ENCODE data around the gene TMPRSS9.
"Not testable (repeated sequence)": the region's sequence is repeated elsewhere in the genome, so short reads cannot be mapped to it uniquely, and the experiment has no call there.

TMPRSS9 gene

GRCh38 chr19:2441096-2441752 lies 81.2 kb downstream of the TMPRSS9 start:
- no peak for DNase-seq

GRCh38 chr19:2443116-2443784 lies 83.2 kb downstream of the TMPRSS9 start:
- no peak for DNase-seq

GRCh38 chr19:2443785-2444182 lies 83.7 kb downstream of the TMPRSS9 start:
- no peak for DNase-seq

GRCh38 chr19:2444251-2445002 lies 84.4 kb downstream of the TMPRSS9 start:
- DNase-seq, result no peak

DNA sequence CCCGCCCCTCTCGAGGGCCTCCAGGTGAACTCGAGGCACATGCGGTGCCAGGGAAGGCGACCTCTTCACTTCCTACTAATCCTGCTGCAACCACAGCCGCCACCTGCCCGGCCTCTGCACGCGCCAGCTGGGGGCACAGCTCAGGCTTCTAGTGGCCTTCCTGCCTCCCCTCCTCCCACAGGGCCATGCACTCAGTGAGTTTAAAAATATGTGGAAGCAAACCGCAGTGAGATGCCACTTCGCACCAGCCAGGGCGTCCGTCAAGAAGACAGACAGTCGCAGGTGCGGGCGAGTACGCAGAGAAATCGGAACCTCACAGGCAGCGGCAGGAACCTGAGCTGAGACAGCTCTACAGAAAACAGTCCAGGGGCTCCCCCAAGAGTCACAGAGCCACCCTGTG lies 86.3 kb downstream of the TMPRSS9 start:
- peak in 1 of 5 experiments; percentile 27 for DNase-seq

DNA sequence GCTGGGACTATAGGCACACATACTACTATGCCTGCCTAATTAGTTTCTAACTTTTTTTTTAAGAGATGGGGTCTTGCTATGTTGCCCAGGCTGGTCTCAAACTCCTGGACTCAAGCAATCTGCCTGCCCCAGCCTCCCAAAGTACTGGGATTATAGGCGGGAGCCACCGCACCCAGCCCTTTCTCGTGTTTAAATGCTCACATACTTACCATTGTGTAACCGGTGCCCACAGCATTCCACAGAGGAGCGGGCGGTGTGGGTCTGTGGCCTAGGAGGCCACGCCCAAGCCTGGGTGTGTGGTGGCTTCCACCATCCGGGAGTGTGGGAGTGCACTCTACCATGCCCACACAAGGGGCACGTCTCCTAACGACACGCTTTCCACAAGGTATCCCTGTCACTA lies 89.0 kb downstream of the TMPRSS9 start:
- DNase-seq, result no peak

DNA sequence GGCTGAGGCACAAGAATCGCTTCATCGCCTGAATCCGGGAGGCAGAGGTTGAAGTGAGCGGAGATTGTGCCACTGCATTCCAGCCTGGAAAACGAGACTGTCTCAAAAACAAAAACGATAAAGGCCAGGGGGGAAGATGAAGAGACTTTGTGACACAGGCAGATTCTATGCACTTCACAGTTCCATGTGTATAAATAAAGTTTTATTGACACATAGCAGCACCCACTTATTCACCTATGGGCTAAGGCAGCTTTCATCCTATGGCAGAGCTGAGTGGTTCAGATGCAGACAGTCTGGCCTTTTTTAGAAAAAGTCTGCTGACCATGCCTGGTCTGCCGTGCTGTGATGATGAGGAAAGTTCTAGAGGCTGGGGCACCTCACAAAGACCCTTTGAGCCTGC lies 91.1 kb downstream of the TMPRSS9 start:
- DNase-seq, result no peak

DNA sequence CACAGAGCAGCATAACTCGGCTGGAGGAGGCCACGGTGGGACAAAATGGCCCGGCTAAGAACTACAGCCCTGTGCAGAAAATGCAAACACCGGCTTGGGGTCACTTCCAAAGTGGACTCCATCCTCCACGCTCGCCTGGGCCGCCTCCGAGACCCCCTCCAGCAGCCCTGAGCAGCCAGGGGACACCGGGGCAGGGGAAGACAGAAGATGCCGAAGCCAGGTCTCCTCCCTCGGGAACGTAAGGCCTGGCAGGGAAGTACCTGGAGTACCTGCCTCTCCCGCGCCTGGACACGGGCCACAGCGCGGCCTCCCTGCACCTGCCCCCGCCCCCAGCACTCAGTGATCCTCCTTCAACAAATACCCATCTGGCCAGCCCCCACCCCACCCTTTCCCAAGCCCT lies 91.7 kb downstream of the TMPRSS9 start:
- no peak for DNase-seq

DNA sequence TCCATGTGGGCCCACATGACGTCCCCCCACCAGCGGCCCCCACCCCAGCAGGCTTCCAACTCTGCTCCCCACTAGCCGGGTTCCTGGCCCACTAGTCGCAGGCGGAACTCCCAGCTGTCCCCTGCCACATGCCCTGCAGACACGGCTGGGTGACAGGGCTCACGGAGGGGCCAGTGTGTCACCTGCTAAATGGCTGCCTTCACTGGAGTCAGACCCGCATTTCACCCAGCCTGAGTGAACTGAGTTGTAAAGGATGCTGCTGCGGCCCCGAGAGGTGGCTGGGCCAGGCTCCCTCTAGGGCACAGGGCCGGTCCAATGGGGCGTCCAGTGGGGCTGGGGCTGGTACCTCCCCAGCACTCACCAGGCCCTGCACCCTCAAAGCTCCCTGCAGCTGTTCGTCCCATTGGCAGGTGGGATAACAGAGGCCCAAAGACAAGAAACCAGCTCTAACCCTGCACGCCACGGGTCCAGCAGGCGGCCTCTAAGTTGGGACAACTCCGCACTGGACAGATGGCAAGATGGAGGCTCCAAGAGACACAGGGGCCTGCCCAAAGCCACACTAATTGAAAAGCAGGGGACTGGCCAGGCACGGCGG lies 93.5 kb downstream of the TMPRSS9 start:
- no peak for DNase-seq

DNA sequence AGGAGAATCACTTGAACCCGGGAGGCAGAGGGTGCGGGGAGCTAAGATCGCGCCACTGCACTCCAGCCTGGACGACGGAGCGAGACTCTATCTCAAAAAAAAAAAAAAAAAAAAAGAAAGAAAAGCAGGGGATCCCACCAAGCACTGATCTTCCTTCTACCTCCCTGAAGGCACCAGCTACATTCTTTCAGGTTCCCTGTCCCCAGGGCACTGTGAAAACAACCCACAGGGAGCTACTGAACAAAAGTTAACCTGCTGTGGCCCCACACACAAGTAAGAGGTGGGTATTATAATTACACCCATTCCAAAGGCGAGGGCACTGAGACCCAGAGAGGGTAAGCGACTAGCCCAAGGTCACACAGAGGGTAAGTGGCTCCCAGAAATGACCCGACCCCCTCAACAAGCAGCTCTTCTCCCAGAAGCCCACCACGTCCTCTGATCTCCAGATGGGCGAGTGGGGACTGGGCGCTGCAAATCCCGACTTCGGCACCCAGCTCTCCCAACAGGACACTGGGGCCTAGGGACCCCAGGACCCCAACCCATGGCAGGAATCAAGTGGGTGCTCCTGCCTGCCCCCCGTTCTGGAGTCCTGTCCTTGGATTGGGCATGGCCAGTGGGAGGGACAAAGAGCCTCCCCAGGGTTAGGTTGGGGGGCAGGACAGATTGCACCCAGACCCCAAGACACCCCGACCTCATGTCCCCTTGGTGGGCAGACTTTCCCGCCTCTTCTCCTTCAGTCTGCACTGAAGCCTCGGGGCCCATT lies 94.3 kb downstream of the TMPRSS9 start:
- no peak for DNase-seq

GRCh38 chr19:2454962-2455850 lies 95.1 kb downstream of the TMPRSS9 start:
- no peak for DNase-seq

DNA sequence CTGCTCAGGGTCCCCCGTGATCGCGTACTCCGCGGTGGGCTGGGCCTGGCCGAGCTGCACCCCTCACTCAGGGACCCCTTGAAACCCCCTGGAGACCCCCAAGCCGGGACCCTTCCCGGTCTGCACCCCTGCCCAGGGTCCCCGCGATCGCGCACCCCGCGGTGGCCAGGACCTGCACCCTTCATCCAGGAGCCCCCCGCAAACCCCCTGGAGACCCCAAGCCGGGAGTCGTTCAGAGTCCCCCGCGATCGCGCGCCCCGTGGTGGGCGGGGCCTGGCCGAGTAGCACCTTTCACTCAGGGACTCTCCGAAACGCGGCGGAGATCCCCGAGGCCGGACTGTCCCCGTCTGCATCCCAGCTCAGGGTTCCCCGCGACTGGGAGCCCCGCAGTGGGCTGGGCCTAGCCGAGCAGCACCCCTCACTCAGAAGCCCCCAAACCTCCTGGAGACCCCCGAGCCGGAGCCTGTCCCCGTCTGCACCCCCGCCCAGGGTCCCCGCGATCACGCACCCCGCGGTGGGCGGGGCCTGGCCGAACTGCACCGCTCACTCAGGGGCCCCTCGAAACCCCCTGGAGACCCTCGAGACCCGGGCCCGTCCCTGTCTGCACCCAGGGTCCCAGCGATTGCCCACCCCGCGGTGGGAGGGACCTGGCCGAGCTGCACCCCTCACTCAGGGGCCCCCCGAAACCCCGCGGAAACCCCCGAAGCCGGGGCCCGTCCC lies 95.9 kb downstream of the TMPRSS9 start:
- DNase-seq, result peak; percentile 30 to 56 (median 40)

DNA sequence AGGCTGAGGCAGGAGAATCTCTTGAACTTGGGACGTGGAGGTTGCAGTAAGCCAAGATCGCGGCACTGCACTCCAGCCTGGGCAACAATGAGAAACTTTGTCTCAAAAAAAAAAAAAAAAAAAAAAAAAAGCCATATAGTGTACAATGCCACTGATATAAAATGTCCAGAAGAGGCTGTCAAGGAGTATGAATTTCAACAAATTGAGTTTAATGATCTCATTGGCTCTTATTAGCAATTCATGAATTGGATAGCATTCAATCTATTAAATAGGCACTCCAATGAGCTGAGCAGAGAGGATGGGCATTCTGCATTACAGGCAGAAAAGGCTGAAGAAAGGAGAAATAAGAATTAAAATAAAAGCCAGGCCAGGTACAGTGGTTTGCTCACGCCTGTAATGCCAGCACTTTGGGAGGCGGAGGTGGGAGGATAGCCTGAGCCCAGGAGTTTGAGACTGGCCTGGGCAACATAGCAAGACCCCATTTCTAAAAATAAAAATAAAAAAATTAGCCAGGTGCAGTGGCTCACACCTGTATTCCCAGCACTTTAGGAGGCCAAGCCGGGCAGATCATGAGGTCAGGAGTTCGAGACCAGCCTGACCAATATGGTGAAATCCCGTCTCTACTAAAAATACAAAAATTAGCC lies 97.5 kb downstream of the TMPRSS9 start:
- no peak for DNase-seq

DNA sequence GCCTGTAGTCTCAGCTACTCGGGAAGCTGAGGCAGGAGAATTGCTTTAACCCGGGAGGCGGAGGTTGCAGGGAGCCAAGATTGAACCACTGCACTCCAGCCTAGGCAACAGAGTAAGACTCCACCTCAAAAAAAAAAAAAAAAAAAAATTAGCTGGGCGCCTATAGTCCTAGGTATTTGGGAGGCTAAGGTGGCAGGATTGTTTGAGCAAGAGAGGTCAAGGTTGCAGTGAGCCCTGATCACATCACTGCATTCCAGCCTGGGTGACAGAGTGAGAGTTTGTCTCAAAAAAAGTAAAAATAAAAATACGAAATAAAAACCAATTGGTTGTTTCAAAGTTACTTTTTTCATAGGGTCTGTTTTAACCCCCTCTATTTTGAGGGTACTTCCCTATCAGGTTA lies 98.0 kb downstream of the TMPRSS9 start:
- no peak for DNase-seq

DNA sequence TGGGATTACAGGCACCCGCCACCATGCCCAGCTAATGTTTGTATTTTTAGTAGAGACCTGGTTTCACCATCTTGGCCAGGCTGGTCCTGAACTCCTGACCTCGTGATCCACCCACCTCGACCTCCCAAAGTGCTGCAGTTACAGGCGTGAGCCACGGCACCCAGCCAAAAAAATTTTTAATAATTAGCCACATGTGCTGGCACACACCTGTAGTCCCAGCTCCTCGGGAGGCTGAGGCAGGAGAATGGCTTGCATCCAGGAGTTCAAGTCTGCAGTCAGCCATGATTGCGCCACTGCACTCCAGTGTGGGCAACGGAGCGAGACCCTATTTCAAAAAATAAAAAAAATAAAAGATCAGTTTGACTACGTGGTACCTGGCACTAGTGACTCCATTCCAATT lies 98.7 kb downstream of the TMPRSS9 start:
- DNase-seq, result not testable (repeated sequence)

DNA sequence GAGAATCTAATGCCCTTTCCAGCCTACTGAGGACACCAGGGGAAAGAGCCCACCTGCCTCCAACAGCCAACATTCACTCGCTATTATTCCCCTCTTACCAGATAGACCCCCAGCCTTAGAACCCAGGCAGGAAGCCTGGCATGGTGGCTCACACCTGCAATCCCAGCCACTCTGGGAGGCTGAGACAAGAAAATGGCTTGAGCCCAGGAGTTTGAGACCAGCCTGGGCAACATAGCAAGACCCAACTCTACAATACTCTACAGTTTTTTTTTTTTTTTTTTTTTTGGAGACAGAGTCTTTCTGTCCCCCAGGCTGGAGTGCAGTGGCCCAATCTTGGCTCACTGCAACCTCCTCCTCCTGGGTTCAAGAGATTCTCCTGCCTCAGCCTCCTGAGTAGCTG lies 100.2 kb downstream of the TMPRSS9 start:
- DNase-seq, result no peak

DNA sequence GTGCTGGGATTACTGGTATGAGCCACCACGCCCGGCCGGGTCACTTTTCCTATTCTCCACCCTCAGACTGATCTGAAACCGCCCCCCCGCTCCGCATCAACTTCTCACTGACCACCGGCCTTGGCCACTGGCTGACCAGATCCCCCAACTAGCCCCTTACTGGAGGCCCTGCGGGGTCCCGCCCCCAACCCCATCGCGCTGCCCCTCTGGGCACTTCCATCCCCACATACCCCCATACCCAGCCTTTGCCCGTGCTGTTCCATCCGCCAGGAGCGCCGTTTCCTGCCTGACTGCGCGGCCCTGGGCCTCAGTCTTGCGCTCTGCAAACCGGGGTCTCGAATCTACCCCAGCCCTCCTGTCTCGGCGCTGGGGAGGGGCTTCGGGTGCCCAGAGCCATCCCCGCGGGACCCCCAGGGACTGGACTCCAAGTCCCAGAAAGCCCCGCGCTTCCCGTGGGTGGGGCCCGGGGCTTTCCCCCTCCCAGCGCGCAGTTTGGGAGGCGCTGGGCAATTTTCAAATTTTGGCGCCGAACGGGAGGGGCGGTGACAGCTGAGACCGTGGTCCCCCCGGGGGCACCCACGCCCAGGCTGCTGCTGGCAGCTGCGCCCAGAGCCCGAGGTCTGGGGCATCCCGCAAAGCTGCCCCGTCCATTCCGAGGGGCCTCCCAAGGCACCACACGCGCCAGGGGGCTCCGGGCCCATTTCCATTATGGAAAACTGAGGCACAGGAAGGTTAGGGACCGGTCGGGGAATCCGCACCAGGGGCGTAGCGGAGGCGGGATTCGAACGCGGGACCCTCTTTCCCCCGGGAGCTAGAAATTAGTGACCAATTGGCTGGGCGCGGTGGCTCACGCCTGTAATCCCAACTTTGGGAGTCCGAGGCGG lies 101.9 kb downstream of the TMPRSS9 start:
- peak in 4 of 5 experiments; percentile 26 to 85 (median 41) for DNase-seq

- DNase-seq, result no peak
These were observed 102.8 kb downstream of the TMPRSS9 start for GRCh38 chr19:2462635-2463421.

All from T-helper 2 cell (primary cell).